ENCODE measurements around the gene MCTP1. TPM values are rescaled to one million over a fixed set of nuclear protein-coding genes. Genes with fewer than 3 reads are reported as not detected.

The MCTP1 gene
- total RNA-seq, 4 donors from 2014 or later, result 11.2 to 43.6 (median 16.8) TPM

DNA sequence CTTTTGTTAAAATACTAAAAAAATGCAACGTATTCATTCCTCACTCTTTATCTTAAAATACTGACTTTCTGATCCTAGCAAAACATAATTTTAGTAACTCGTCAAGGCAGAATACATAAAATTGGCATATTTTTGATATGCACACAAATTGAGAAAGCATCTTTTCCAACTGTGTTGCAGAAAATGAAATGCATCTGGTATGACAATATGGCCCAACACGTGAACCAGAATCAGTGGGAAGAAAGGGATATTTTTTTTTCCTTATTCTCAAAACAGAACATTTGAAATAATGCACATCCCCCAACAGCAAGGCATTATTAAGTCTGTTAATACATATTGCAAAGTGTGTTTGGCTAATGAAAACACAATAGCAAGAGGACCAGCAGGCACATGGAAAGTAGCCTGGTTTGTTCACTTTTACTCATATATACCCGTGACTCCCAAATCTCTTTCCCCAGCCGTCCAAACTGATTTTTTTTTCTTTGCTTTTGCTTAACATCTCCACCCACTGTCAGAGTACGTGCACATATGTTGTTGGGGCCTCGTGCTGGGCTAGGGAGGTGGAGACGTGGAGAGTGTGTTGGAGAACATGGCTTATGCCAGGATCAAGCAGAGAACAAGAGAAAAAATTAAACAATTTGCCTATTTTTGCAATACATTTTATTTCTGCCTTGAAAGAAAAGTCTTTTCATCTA is 4.3 kb downstream of the MCTP1 start:
- intact Hi-C loops (cut with DNase I), result no loop called here
- H3K27me3 ChIP-seq, result peaks cover 0 to 70% (median 22%) of the 10 kb centered on the region in 4 donors
- H3K4me3 ChIP-seq, result no peak overlapping the region
- no peak overlapping the region for H3K27ac ChIP-seq (replicated peaks in 1 of 4)
- TF ChIP-seq POLR2AphosphoS5 (IDR thresholded peaks at IDR 0.05), result no peak
- no peak for TF ChIP-seq EP300 (IDR thresholded peaks at IDR 0.05)
- TF ChIP-seq, protein P1, sequence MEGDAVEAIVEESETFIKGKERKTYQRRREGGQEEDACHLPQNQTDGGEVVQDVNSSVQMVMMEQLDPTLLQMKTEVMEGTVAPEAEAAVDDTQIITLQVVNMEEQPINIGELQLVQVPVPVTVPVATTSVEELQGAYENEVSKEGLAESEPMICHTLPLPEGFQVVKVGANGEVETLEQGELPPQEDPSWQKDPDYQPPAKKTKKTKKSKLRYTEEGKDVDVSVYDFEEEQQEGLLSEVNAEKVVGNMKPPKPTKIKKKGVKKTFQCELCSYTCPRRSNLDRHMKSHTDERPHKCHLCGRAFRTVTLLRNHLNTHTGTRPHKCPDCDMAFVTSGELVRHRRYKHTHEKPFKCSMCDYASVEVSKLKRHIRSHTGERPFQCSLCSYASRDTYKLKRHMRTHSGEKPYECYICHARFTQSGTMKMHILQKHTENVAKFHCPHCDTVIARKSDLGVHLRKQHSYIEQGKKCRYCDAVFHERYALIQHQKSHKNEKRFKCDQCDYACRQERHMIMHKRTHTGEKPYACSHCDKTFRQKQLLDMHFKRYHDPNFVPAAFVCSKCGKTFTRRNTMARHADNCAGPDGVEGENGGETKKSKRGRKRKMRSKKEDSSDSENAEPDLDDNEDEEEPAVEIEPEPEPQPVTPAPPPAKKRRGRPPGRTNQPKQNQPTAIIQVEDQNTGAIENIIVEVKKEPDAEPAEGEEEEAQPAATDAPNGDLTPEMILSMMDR (IDR thresholded peaks at IDR 0.05), result no peak
- TF ChIP-seq POLR2A (IDR thresholded peaks at IDR 0.05; ENCODE audit: low read depth), result no peak
- H3K4me1 ChIP-seq, result peaks cover 19 to 26% (median 25%) of the 10 kb centered on the region in 4 donors
- no peaks in the 10 kb centered on the region for H3K9me3 ChIP-seq
- 63% methylated on average over 8 of the region's 8 CpGs for WGBS
- no peak for DNase-seq (ENCODE audit: extremely low spot score)
- H3K36me3 ChIP-seq, result no peaks in the 10 kb centered on the region

DNA sequence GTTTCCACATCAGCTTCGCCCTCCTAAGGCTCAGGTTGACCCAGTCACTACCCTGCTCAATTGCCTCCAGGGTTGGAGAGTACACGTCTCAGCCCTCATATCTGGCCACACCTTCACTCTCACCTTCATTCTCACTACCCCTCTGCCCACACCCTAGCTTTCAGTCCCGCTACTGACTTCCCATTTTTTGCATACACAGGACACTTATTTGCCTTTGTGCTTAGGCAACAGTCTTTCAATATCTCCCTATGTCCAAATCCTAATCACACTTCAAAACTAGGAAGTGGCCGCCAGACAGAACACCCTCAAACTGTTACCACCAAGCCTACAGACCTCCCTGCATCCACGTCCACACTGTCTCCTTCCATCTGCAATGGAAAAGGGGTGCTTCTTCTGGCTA is 10.9 kb downstream of the MCTP1 start:
- H3K27me3 ChIP-seq, result peaks cover 0 to 20% (median 0%) of the 10 kb centered on the region in 4 donors

DNA sequence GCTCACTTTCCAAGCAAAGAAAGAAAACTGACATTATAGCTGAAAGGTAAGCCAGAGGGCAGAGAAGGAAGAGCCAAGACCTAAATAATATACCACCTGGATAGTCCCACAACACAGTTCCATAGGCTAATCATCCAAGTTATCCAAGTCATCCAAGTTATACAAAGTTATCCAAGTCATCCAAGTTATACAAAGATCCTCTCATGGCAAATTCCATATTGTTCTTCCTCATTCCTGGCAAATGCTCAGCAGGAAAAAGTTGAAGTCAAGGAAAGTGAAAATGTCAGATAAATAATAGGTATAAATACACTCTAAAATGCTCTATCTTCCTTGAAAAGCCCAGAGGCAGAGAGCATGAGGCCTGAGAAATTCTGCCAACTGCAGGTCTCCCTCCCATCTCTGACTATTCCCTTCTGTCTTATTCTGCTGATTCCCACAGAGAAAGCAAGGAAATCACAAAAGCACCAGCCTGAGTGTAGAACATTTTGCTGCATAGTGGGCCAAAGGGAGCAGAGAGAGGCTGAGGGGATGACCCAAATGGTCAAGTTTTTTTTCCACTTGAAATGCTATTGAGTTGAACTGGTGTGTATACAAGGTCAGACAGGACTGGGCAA is 12.5 kb downstream of the MCTP1 start:
- no peak overlapping the region for H3K27ac ChIP-seq (replicated peaks in 1 of 4)
- no peak for TF ChIP-seq POLR2A (IDR thresholded peaks at IDR 0.05; ENCODE audit: low read depth)
- TF ChIP-seq EP300 (IDR thresholded peaks at IDR 0.05), result no peak
- TF ChIP-seq POLR2AphosphoS5 (IDR thresholded peaks at IDR 0.05), result no peak
- TF ChIP-seq, protein P1 (IDR thresholded peaks at IDR 0.05), result no peak
- no peak overlapping the region for H3K4me3 ChIP-seq
- H3K27me3 ChIP-seq, result peaks cover 0 to 13% (median 0%) of the 10 kb centered on the region in 4 donors
- no peaks in the 10 kb centered on the region for H3K9me3 ChIP-seq
- H3K4me1 ChIP-seq, result no peaks in the 10 kb centered on the region
- intact Hi-C loops (cut with DNase I), result no loop called here
- H3K36me3 ChIP-seq, result no peaks in the 10 kb centered on the region
- DNase-seq (ENCODE audit: extremely low spot score), result no peak

More for the DNA sequence above, 10.9 kb downstream of the MCTP1 start:
- Histone ChIP-seq H3K9me3 (no peaks in the 10 kb centered on the region), H3K4me3 (no peak overlapping the region), H3K36me3 (no peaks in the 10 kb centered on the region), H3K27ac (replicated peaks in 1 of 4) (no peak overlapping the region), H3K4me1 (no peaks in the 10 kb centered on the region)
- DNase-seq (ENCODE audit: extremely low spot score), result no peak
- intact Hi-C loops (cut with DNase I), result no loop called here
- 64% methylated on average over 5 of the region's 5 CpGs for WGBS
- TF ChIP-seq EP300 (IDR thresholded peaks at IDR 0.05) (no peak), POLR2AphosphoS5 (IDR thresholded peaks at IDR 0.05) (no peak), POLR2A (IDR thresholded peaks at IDR 0.05; ENCODE audit: low read depth) (no peak)
- TF ChIP-seq, protein P1 (IDR thresholded peaks at IDR 0.05), result no peak

DNA sequence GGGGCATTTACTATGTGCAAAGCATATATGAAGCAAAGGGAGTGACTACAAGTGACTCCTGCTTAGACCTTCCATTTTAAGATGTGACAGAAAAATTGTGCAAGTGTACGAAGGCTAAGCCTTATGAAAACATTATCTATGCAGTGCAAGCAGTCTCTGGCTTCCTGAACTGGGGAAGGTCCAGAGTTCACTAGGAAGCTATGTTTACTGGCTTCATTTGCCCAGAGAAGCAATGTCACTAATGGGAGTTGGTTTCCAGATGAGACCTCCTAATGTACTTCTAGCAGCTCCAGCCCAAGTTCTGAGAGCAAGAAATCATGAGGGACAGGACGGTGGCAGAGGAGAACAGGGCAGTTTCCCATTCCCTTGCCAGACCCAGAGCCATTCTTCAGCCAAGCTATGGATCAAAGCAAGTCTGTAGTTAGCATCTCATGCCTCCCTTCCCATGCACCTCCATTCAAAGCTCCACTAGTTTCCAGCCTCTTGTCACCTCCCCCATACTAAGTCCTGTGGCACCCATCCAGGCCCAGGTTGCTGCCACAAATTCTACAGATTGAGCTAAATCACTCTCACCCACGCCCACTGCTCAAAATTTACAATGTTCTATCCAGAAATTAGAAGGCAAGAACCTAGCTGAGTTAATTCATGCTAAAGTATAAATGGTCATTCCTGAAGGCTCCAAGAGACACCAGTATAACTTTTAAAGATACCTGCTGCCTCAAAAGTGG is 21.8 kb downstream of the MCTP1 start:
- Histone ChIP-seq H3K27me3 (no peaks in the 10 kb centered on the region), H3K27ac (replicated peaks in 1 of 4) (no peak overlapping the region), H3K36me3 (no peaks in the 10 kb centered on the region), H3K4me3 (no peak overlapping the region), H3K4me1 (no peaks in the 10 kb centered on the region), H3K9me3 (no peaks in the 10 kb centered on the region)
- no peak for DNase-seq (ENCODE audit: extremely low spot score)
- TF ChIP-seq EP300 (IDR thresholded peaks at IDR 0.05), result no peak
- TF ChIP-seq, protein P1 (IDR thresholded peaks at IDR 0.05), result no peak
- TF ChIP-seq POLR2AphosphoS5 (IDR thresholded peaks at IDR 0.05), result no peak
- no peak for TF ChIP-seq POLR2A (IDR thresholded peaks at IDR 0.05; ENCODE audit: low read depth)
- WGBS, result 67% methylated on average over 3 of the region's 3 CpGs
- intact Hi-C loops (cut with DNase I), result loop anchor here (10.0 kb wide), 1 partner anchor 298 kb away; no protein-coding TSS in a partner anchor

Data from esophagus muscularis mucosa (tissue), 4 donors.